HG03060 (cell line): ENCODE data around the gene KCNJ18.
"Not testable (repeated sequence)": the region's sequence is repeated elsewhere in the genome, so short reads cannot be mapped to it uniquely, and the experiment has no call there.

Experiments used
- ATAC-seq: cut with Tn5 transposase; IDR thresholded peaks from one replicate; pipeline ENCODE4 v1.9.1; 2021; ENCODE audit warnings: low read depth, moderate number of reproducible peaks; ENCODE audit not compliant: unreplicated experiment

The KCNJ18 gene

GRCh38 chr17:21670361-21671155 lies 21.8 kb upstream of the KCNJ18 start:
- ATAC-seq, result not testable (repeated sequence)

- ATAC-seq, result not testable (repeated sequence)
These were observed 20.9 kb upstream of the KCNJ18 start for GRCh38 chr17:21671437-21671836.

GRCh38 chr17:21671871-21672270 lies 20.5 kb upstream of the KCNJ18 start:
- ATAC-seq, result not testable (repeated sequence)

- ATAC-seq, result not testable (repeated sequence)
These were observed 18.7 kb upstream of the KCNJ18 start for GRCh38 chr17:21673451-21674241.

- ATAC-seq, result no peak
These were observed 18.0 kb upstream of the KCNJ18 start for GRCh38 chr17:21674242-21674731.

- not testable (repeated sequence) for ATAC-seq
These were observed 17.2 kb upstream of the KCNJ18 start for GRCh38 chr17:21674891-21675738.

- not testable (repeated sequence) for ATAC-seq
These were observed 16.6 kb upstream of the KCNJ18 start for GRCh38 chr17:21675739-21676130.

- ATAC-seq, result no peak
These were observed 15.8 kb upstream of the KCNJ18 start for GRCh38 chr17:21676281-21677111.

GRCh38 chr17:21677126-21677910 lies 15.0 kb upstream of the KCNJ18 start:
- no peak for ATAC-seq

- no peak for ATAC-seq
These were observed 14.4 kb upstream of the KCNJ18 start for GRCh38 chr17:21677911-21678310.

GRCh38 chr17:21678393-21679081 lies 13.8 kb upstream of the KCNJ18 start:
- no peak for ATAC-seq

GRCh38 chr17:21679256-21680146 lies 12.8 kb upstream of the KCNJ18 start:
- no peak for ATAC-seq

- ATAC-seq, result no peak
These were observed 12.0 kb upstream of the KCNJ18 start for GRCh38 chr17:21680366-21680765.

- ATAC-seq, result not testable (repeated sequence)
These were observed 11.4 kb upstream of the KCNJ18 start for GRCh38 chr17:21680850-21681351.

GRCh38 chr17:21681576-21681975 lies 10.7 kb upstream of the KCNJ18 start:
- not testable (repeated sequence) for ATAC-seq

- not testable (repeated sequence) for ATAC-seq
These were observed 10.2 kb upstream of the KCNJ18 start for GRCh38 chr17:21682130-21682529.

- ATAC-seq, result not testable (repeated sequence)
These were observed 9.1 kb upstream of the KCNJ18 start for GRCh38 chr17:21683142-21683712.
